Ishikawa (cell line): Measurements from ENCODE around the gene IHH.

Experiments used
- CEBPB ChIP-seq: IDR thresholded peaks from 2 replicates; pipeline ENCODE4 v1.6.1; 2012
- CREB1 ChIP-seq: IDR thresholded peaks from 2 replicates; pipeline ENCODE4 v1.6.1; 2012; ENCODE audit warnings: low read depth
- EP300 ChIP-seq: IDR thresholded peaks from 2 replicates; pipeline ENCODE4 v1.6.1; 2012; ENCODE audit warnings: borderline replicate concordance
- TAF1 ChIP-seq: IDR thresholded peaks from 2 replicates; pipeline ENCODE4 v1.6.1; 2012; ENCODE audit warnings: low read depth, mild to moderate bottlenecking
- YY1 ChIP-seq: IDR thresholded peaks from 2 replicates; pipeline ENCODE4 v1.6.1; 2012; ENCODE audit warnings: low read depth
- ZBTB7A ChIP-seq: IDR thresholded peaks from 2 replicates; pipeline ENCODE4 v1.6.1; 2012; ENCODE audit warnings: low read depth

DNA sequence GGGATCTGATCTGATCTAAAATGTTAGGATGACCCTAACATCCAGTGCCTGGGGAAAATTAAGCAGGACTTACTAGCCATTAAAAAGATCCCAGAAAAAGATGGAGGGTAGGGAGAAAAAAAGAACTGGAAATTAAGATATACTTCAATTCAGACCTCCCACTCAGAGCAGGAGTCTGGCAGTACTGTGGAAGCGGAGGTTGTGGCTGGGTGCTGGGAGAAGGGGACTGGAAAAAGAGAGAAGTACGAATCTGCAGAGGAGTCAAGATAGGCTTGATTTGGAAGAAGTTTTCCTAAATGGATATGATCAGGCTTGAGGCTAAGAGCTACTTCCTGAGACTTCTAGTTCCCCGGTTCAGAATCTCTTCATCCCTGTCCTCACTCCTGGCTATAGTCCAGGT, 33.5 kb upstream of the IHH start:
- TF ChIP-seq CEBPB, result no peak
- TF ChIP-seq CREB1, result no peak
- no peak for TF ChIP-seq ZBTB7A
- no peak for TF ChIP-seq EP300
- TF ChIP-seq YY1, result no peak
- TF ChIP-seq TAF1, result no peak
